HEK293T (cell line): ENCODE results near the gene CYP2R1.

Experiments
- CTCF ChIA-PET: fragments of 350-600 bp; formaldehyde crosslinking; extraction: SDS; loops from one replicate; lab custom pipeline; 2021; ENCODE audit warnings: antibody characterized with exemption, inconsistent platforms; lab: Yijun Ruan, JAX
- POLR2A ChIA-PET: fragments of 350-600 bp; formaldehyde crosslinking; extraction: SDS; loops from one replicate; lab custom pipeline; 2020; ENCODE audit warnings: antibody characterized with exemption, inconsistent platforms; lab: Yijun Ruan, JAX
- DNase-seq: peaks from one replicate; pipeline ENCODE4 v3.0.0; 2012; ENCODE audit warnings: mixed read lengths; ENCODE audit errors: extremely low spot score
- ARNT ChIP-seq: fragments of 450-650 bp; IDR thresholded peaks from 2 replicates; pipeline ENCODE4 v1.6.1; 2017; ENCODE audit warnings: mild to moderate bottlenecking
- BHLHE40 ChIP-seq: fragments of 450-650 bp; IDR thresholded peaks from 2 replicates; pipeline ENCODE4 v1.6.1; 2016; ENCODE audit warnings: mild to moderate bottlenecking, moderate library complexity, borderline replicate concordance
- CTBP1 ChIP-seq: fragments of 450-650 bp; IDR thresholded peaks from 2 replicates; pipeline ENCODE4 v1.6.1; 2016; ENCODE audit warnings: borderline replicate concordance
- ELF4 ChIP-seq: fragments of 450-650 bp; IDR thresholded peaks from 2 replicates; pipeline ENCODE4 v1.6.1; 2017; ENCODE audit warnings: antibody characterized with exemption
- FOXA1 ChIP-seq: fragments of 450-650 bp; IDR thresholded peaks from 2 replicates; pipeline ENCODE4 v1.6.1; 2016; ENCODE audit warnings: mild to moderate bottlenecking
- FOXK2 ChIP-seq: fragments of 450-650 bp; IDR thresholded peaks from 2 replicates; pipeline ENCODE4 v1.6.1; 2016; ENCODE audit warnings: mild to moderate bottlenecking
- FOXM1 ChIP-seq: fragments of 450-650 bp; IDR thresholded peaks from 2 replicates; pipeline ENCODE4 v1.6.1; 2017; ENCODE audit warnings: mild to moderate bottlenecking, borderline replicate concordance
- HDGF ChIP-seq: fragments of 450-650 bp; IDR thresholded peaks from 2 replicates; pipeline ENCODE4 v1.6.1; 2017; ENCODE audit warnings: antibody characterized with exemption, borderline replicate concordance
- L3MBTL2 ChIP-seq: fragments of 450-650 bp; conservative IDR thresholded peaks from 2 replicates; pipeline ENCODE4 v1.6.1; 2016; ENCODE audit warnings: mild to moderate bottlenecking
- LEF1 ChIP-seq: fragments of 450-650 bp; IDR thresholded peaks from 2 replicates; pipeline ENCODE4 v1.6.1; 2017; ENCODE audit warnings: mild to moderate bottlenecking, borderline replicate concordance
- NFRKB ChIP-seq: fragments of 450-650 bp; IDR thresholded peaks from 2 replicates; pipeline ENCODE4 v1.6.1; 2016; ENCODE audit warnings: mild to moderate bottlenecking, moderate library complexity
- PKNOX1 ChIP-seq: fragments of 450-650 bp; IDR thresholded peaks from 2 replicates; pipeline ENCODE4 v1.6.1; 2016
- SP1 ChIP-seq: fragments of 450-650 bp; IDR thresholded peaks from 2 replicates; pipeline ENCODE4 v1.6.1; 2017
- SUZ12 ChIP-seq: fragments of 450-650 bp; IDR thresholded peaks from 2 replicates; pipeline ENCODE4 v1.6.1; 2016; ENCODE audit warnings: mild to moderate bottlenecking
- TARDBP ChIP-seq: fragments of 450-650 bp; IDR thresholded peaks from 2 replicates; pipeline ENCODE4 v1.6.1; 2016
- ZNF384 ChIP-seq: fragments of 450-650 bp; IDR thresholded peaks from 2 replicates; pipeline ENCODE4 v1.6.1; 2016

Gene CYP2R1

DNA sequence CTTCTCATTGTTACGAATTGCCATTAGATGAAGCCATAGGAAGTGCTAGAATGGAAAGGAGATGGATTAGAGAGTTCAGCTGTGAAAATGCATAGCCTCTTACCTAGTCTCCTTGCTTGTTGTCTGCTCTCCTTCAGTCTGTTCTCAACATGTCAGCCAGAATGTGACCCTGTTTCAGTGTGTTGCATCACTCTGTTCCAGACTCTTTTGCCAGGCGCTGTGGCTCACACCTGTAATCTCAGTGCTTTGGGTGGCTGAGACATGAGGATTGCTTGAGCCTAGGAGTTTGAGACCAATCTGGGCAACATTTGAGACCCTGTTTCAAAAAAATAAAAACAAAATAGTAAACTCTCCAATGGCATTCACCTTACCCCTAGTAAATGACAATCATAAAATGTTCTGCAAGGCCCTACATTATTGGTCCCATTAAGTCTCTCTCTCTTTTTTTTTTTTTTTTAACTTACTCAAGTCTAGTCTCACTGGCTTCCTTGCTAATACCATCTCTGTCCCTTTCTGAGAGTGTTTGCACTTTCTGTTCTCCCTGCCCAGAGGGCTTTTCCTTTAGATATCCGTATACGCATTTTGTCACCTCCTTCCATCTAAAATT, 39.4 kb downstream of the CYP2R1 start:
- POLR2A ChIA-PET = no interaction called here
- no peak for DNase-seq
- CTCF ChIA-PET = no interaction called here
- TF ChIP-seq HDGF (no peak), ELF4 (no peak), BHLHE40 (no peak), TARDBP (no peak), ZNF384 (no peak), SUZ12 (no peak), CTBP1 (no peak), FOXM1 (no peak), FOXA1 (no peak), LEF1 (no peak), ARNT (no peak), L3MBTL2 (no peak), PKNOX1 (no peak), SP1 (no peak), NFRKB (no peak)

DNA sequence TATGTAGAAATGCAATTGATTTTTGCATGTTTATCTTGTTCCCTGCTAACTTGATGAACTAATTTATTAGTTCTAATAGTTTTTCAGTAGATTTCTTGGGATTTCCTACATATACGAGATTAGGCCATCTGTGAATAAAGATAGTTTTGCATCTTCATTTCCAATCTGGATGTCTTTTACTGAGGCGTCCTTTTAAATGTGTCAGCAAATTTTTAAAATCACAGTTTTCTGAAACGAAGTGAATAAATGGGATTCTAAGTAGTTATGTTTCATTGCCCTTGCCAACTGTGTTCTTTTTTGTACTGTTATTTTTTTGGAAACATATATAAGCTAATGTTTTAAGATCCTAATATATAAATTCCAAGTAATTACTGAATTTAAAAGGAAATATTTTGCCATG, 50.0 kb downstream of the CYP2R1 start:
- TF ChIP-seq HDGF (no peak), CTBP1 (no peak), FOXM1 (no peak), FOXK2 (no peak), TARDBP (no peak), ARNT (no peak), ZNF384 (no peak), SP1 (no peak), FOXA1 (no peak), NFRKB (no peak)
- CTCF ChIA-PET = interaction anchor here (0.6 kb wide), 1 partner anchor 444 kb away, joined by 4 read pairs; no protein-coding TSS in a partner anchor
- DNase-seq = no peak
- POLR2A ChIA-PET = no interaction called here

DNA sequence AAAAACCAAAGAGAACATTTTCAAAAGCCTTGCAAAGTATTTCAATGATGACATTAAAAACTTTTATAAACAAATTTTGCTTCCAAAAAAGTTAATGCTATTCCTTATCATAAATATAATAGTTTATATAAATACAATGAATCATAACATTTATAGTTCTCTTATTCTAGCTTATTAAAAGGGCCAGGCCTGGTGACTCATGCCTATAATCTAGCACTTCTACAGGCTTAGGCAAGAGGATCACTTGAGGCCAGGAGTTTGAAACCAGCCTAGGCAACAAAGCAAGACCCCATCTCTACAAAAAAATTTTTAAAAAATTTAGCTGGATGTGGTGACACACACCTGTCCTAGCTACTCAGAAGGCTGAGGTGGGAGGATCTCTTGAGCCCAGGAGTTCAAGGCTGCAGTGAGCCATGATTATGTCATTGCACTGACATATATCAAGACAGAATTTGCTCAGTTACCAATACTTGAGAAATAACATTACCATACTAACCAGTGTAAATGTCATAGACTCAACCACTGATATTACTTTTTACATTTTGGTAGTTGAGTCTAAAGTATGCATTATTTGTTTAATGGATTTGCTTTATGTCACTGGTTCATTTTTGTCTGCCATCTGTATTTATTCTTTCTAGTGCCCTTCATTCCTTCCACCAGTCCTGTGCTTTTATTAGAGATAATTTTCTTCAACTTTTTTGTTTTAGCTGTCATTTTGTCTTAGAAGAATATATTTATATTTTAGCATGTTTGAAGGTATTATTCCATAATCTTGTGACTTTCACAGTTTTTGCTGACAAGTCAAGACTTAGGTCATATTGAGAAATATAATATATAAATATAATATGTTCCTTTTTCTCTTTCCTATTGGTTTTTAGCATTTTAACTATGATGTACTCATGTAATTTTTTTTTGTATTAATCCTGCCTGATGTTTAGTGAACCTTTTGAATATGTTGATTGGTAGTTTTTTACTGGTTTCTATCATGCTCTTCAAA, 56.2 kb downstream of the CYP2R1 start:
- CTCF ChIA-PET = no interaction called here
- DNase-seq = no peak
- no peak for TF ChIP-seq FOXM1
- TF ChIP-seq HDGF = no peak
- no peak for TF ChIP-seq L3MBTL2
- TF ChIP-seq NFRKB = no peak
- no peak for TF ChIP-seq SUZ12
- POLR2A ChIA-PET = no interaction called here
